H1 (cell line): ENCODE measurements around the gene NFYA. TPM values are rescaled to one million over a fixed set of nuclear protein-coding genes. Genes with fewer than 3 reads are reported as not detected.

Experiments
- CTCF ChIA-PET: fragments of 300-600 bp; sonication (Branson Sonifier 250); formaldehyde crosslinking; loops from one replicate; lab custom pipeline; 2021; ENCODE audit not compliant: partially characterized antibody; lab: Charles Lee
- POLR2A ChIA-PET: fragments of 300-600 bp; sonication (Branson Sonifier 250); formaldehyde crosslinking; loops from one replicate; lab custom pipeline; 2021; ENCODE audit warnings: inconsistent platforms; ENCODE audit not compliant: partially characterized antibody; lab: Charles Lee
- DNase-seq, 2 experiments: peaks; one replicate each; pipeline versions ENCODE4 v3.0.0 to v3.0.0-alpha.2; 2010 to 2022; ENCODE audit warnings: low spot score in 2 of 2, low read depth in 1 of 2, mixed read lengths in 1 of 2
- FAIRE-seq: peaks from 2 replicates; lab custom pipeline; 2011; peaks lifted over from hg19 to GRCh38; lab: Jason Lieb, UNC
- H2AFZ ChIP-seq: 2 replicates; pipeline ENCODE4 v1.8.1; 2012; ENCODE audit warnings: low read length, inconsistent platforms
- H2AK5ac ChIP-seq: 2 replicates; pipeline ENCODE4 v1.6.1; 2013; ENCODE audit warnings: low read depth, low read length
- H2BK120ac ChIP-seq: replicated peaks from 2 replicates; pipeline ENCODE3; 2013; ENCODE audit warnings: low read depth, low read length, inconsistent platforms
- H2BK12ac ChIP-seq: 2 replicates; pipeline ENCODE4 v1.6.1; 2013; ENCODE audit warnings: low read depth, low read length
- H2BK15ac ChIP-seq: 2 replicates; pipeline ENCODE4 v1.6.1; 2013; ENCODE audit warnings: low read length
- H2BK20ac ChIP-seq: 2 replicates; pipeline ENCODE4 v1.6.1; 2013; ENCODE audit warnings: low read length
- H2BK5ac ChIP-seq: 2 replicates; pipeline ENCODE4 v1.6.1; 2013; ENCODE audit warnings: low read depth, low read length
- H3K14ac ChIP-seq: 2 replicates; pipeline ENCODE4 v1.6.1; 2013; ENCODE audit warnings: inconsistent platforms; ENCODE audit not compliant: insufficient read length
- H3K18ac ChIP-seq: 2 replicates; pipeline ENCODE4 v1.6.1; 2013; ENCODE audit warnings: low read length; ENCODE audit errors: extremely low read depth
- H3K23ac ChIP-seq: 2 replicates; pipeline ENCODE4 v1.6.1; 2013; ENCODE audit warnings: inconsistent platforms; ENCODE audit not compliant: insufficient read length
- H3K23me2 ChIP-seq: 2 replicates; pipeline ENCODE4 v1.6.1; 2013; ENCODE audit warnings: low read depth, low read length
- H3K27ac ChIP-seq: 2 replicates; pipeline ENCODE4 v1.6.1; 2011; ENCODE audit warnings: low read depth, low read length, inconsistent platforms
- H3K27me3 ChIP-seq, 4 experiments: replicated peaks in 1 of 4; 1 replicate in 1 of 4; 2 replicates in 3 of 4; pipeline versions ENCODE4 v1.6.1 to v1.8.1; 2011 to 2013; ENCODE audit warnings: low read length in 3 of 4, mild to moderate bottlenecking in 3 of 4, inconsistent platforms in 2 of 4, mixed read lengths in 2 of 4, moderate library complexity in 1 of 4; ENCODE audit not compliant: control insufficient read depth in 3 of 4, insufficient read depth in 3 of 4; ENCODE audit errors: extremely low read depth in 1 of 4
- H3K36me3 ChIP-seq, 4 experiments: 2 replicates each; pipeline versions ENCODE4 v1.6.1 to v1.8.1; 2011 to 2013; ENCODE audit warnings: mild to moderate bottlenecking in 4 of 4, low read length in 3 of 4, moderate library complexity in 2 of 4, control low read depth in 1 of 4, inconsistent platforms in 1 of 4; ENCODE audit not compliant: insufficient read depth in 4 of 4, control insufficient read depth in 2 of 4
- H3K4ac ChIP-seq: replicated peaks from 2 replicates; pipeline ENCODE3; 2013; ENCODE audit warnings: low read length, low read depth, mixed read lengths, inconsistent platforms; ENCODE audit not compliant: insufficient read length
- H3K4me1 ChIP-seq, 4 experiments: replicated peaks in 1 of 4; 1 replicate in 1 of 4; 2 replicates in 3 of 4; pipeline versions ENCODE4 v1.6.1 to v1.8.1; 2011 to 2013; ENCODE audit warnings: low read length in 3 of 4, inconsistent platforms in 2 of 4, mixed read lengths in 1 of 4; ENCODE audit not compliant: insufficient read depth in 4 of 4, control insufficient read depth in 3 of 4
- H3K4me2 ChIP-seq, 2 experiments: 2 replicates each; pipeline versions ENCODE4 v1.6.1 to v1.8.1; 2011 to 2013; ENCODE audit warnings: low read depth in 2 of 2, low read length in 2 of 2, control low read depth in 1 of 2, inconsistent platforms in 1 of 2, mild to moderate bottlenecking in 1 of 2; ENCODE audit not compliant: insufficient read depth in 1 of 2
- H3K4me3 ChIP-seq, 4 experiments: fragments of 200-600, 300-600 bp in 1 of 4; sonication (generic), shearing (Covaris generic), sonication (Bioruptor Twin) in 1 of 4; 2 replicates each; pipeline versions ENCODE4 v1.5.1 to v1.8.1; 2011 to 2016; ENCODE audit warnings: low read length in 4 of 4, low read depth in 3 of 4, control low read depth in 2 of 4, inconsistent platforms in 2 of 4, mild to moderate bottlenecking in 2 of 4, mixed read lengths in 1 of 4, moderate library complexity in 1 of 4; ENCODE audit not compliant: insufficient read depth in 2 of 4; ENCODE audit errors: extremely low read depth in 1 of 4
- H3K56ac ChIP-seq: replicated peaks from 2 replicates; pipeline ENCODE3; 2013; ENCODE audit warnings: low read depth, mild to moderate bottlenecking, mixed read lengths, low read length, inconsistent platforms; ENCODE audit not compliant: insufficient read length
- H3K79me1 ChIP-seq: 2 replicates; pipeline ENCODE4 v1.6.1; 2013; ENCODE audit warnings: low read depth, low read length, control low read depth
- H3K79me2 ChIP-seq, 2 experiments: 2 replicates each; pipeline versions ENCODE4 v1.6.1 to v1.8.1; 2012 to 2013; ENCODE audit warnings: low read length in 2 of 2, mild to moderate bottlenecking in 2 of 2, inconsistent platforms in 1 of 2; ENCODE audit not compliant: insufficient read depth in 2 of 2, control insufficient read depth in 1 of 2
- H3K9ac ChIP-seq, 4 experiments: replicated peaks in 1 of 4; 1 replicate in 1 of 4; 2 replicates in 3 of 4; pipeline versions ENCODE4 v1.6.1 to v1.8.1; 2011 to 2013; ENCODE audit warnings: low read depth in 3 of 4, low read length in 3 of 4, control low read depth in 2 of 4, mild to moderate bottlenecking in 2 of 4, moderate library complexity in 2 of 4, inconsistent platforms in 1 of 4; ENCODE audit errors: extremely low read depth in 1 of 4
- H3K9me3 ChIP-seq, 2 experiments: 2 replicates each; pipeline versions ENCODE4 v1.6.1 to v1.8.1; 2012 to 2013; ENCODE audit warnings: mild to moderate bottlenecking in 2 of 2, moderate library complexity in 2 of 2, control low read depth in 1 of 2, inconsistent platforms in 1 of 2, low read depth in 1 of 2, low read length in 1 of 2, mixed read lengths in 1 of 2; ENCODE audit not compliant: insufficient read depth in 2 of 2
- H4K20me1 ChIP-seq, 2 experiments: replicated peaks in 1 of 2; 2 replicates each; pipeline versions ENCODE3 to v1.8.1; 2011 to 2013; ENCODE audit warnings: inconsistent platforms in 2 of 2, low read length in 2 of 2, mild to moderate bottlenecking in 1 of 2; ENCODE audit not compliant: insufficient read depth in 2 of 2, control insufficient read depth in 1 of 2
- H4K5ac ChIP-seq: 2 replicates; pipeline ENCODE4 v1.6.1; 2013; ENCODE audit warnings: low read length, low read depth, mixed read lengths, inconsistent platforms; ENCODE audit not compliant: insufficient read length
- H4K8ac ChIP-seq: 2 replicates; pipeline ENCODE4 v1.8.0; 2013; ENCODE audit warnings: mild to moderate bottlenecking, moderate library complexity, low read length, inconsistent platforms; ENCODE audit not compliant: insufficient read depth; ENCODE audit errors: extremely low read depth
- H4K91ac ChIP-seq: replicated peaks from 2 replicates; pipeline ENCODE3; 2013; ENCODE audit warnings: low read length, mixed read lengths, inconsistent platforms; ENCODE audit not compliant: insufficient read length
- EZH2 ChIP-seq: fragments of 200-600 bp; sonication (generic); IDR thresholded peaks from 2 replicates; pipeline ENCODE4 v1.7.1; 2012; ENCODE audit warnings: low read depth, mild to moderate bottlenecking, moderate library complexity, low read length, inconsistent platforms; ENCODE audit not compliant: severe bottlenecking
- JUND ChIP-seq: IDR thresholded peaks from 2 replicates; pipeline ENCODE4 v1.6.1; 2011; ENCODE audit warnings: mild to moderate bottlenecking, improper control_type of control experiment, low read length
- WGBS, 2 experiments: shearing (Covaris generic) in 1 of 2; methylation state at CpG; one replicate each; pipeline versions ENCODE4 v1.1.6 to v1.1.7; 2013 to 2015; ENCODE audit warnings: low lambda C conversion rate in 2 of 2, mixed read lengths in 2 of 2, inconsistent platforms in 1 of 2, low coverage in 1 of 2, missing lambda C conversion rate in 1 of 2; ENCODE audit not compliant: insufficient replicate concordance in 2 of 2, insufficient coverage in 1 of 2, insufficient read length in 1 of 2; ENCODE audit errors: extremely low coverage in 1 of 2, missing lambda C conversion rate in 1 of 2; 5-methylcytosine and 5-hydroxymethylcytosine counted together
- polyA plus RNA-seq, 7 experiments: library from polyadenylated mRNA; depleted of rRNA in 3 of 7; stranded (reverse) in 5 of 7; unstranded in 2 of 7; fragments of >200 nt in 5 of 7; fragments of 200-250 nt in 2 of 7; gene quantifications; 1 replicate in 5 of 7; 2 replicates in 1 of 7; 4 replicates in 1 of 7; pipeline versions ENCODE4 v1.2.1 to v1.2.3, GENCODE V29; 2011 to 2013; ENCODE audit warnings: missing spikeins in 2 of 7, mixed read lengths in 2 of 7
- total RNA-seq: library from RNA; stranded (reverse); fragmentation: NEBNext Ultra II Directional; extraction: Animal tissue kit (Norgen Biotek cat#: 25700); gene quantifications from 2 replicates; pipeline ENCODE4 v1.2.1, GENCODE V29; 2021

NFYA gene
- total and polyA plus RNA-seq, 2 of the 8 experiments (the other 6 are each of a cell fraction or from before 2014, with no cell fraction given), result 19.8 to 33.7 TPM

DNA sequence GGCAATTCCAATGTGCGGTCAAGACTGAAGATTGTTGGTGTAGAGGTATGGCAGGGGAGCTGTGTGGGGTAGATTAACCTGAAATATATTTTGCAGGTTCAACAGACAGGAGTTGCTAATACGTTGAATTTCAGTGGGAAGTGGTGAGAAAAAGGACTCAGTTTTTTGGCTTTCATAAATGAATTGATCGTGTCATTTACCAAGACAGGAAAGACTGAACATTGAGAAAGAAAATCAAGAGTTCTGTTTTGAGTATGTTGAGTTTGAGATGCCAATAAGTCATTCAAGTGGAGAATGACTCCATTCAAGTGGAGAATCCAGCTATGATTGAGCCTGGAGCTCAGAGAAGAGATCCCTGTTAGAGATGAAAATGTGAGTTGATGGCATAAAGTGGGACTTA is 31.1 kb downstream of the NFYA start:
- H4K8ac ChIP-seq, result no peak overlapping the region
- no peak overlapping the region for H3K9ac ChIP-seq
- peaks cover 0 to 14% (median 3%) of the 10 kb centered on the region in 4 experiments; a peak in 4 of 8 replicates for H3K36me3 ChIP-seq
- H3K4ac ChIP-seq, result no peak overlapping the region
- no peak overlapping the region for H3K56ac ChIP-seq
- no peak overlapping the region for H3K4me2 ChIP-seq
- no peaks in the 10 kb centered on the region for H3K79me2 ChIP-seq
- H3K27ac ChIP-seq, result no peak overlapping the region
- DNase-seq (no peak), FAIRE-seq (no peak)
- TF ChIP-seq EZH2 (no peak), JUND (no peak)
- H3K23me2 ChIP-seq, result peaks cover 2% of the 10 kb centered on the region; the same call in 1 of the 2 replicates
- H4K20me1 ChIP-seq, result no peaks in the 10 kb centered on the region
- no peak overlapping the region for H2BK5ac ChIP-seq
- no peak overlapping the region for H3K18ac ChIP-seq
- no peak overlapping the region for H2BK12ac ChIP-seq
- H4K91ac ChIP-seq, result no peak overlapping the region
- H2BK120ac ChIP-seq, result no peak overlapping the region
- H2BK20ac ChIP-seq, result no peak overlapping the region
- 86% methylated on average over 3 of the region's 3 CpGs; no CpG with 5 or more reads in 1 of the 2 experiments for WGBS, 2 experiments
- no peak overlapping the region for H2AK5ac ChIP-seq
- peaks cover 0 to 6% (median 3%) of the 10 kb centered on the region in 4 experiments; a peak in 2 of 7 replicates for H3K27me3 ChIP-seq
- H3K14ac ChIP-seq, result no peak overlapping the region
- H2BK15ac ChIP-seq, result no peak overlapping the region
- no peak overlapping the region for H4K5ac ChIP-seq
- POLR2A ChIA-PET, result no interaction called here
- no peak overlapping the region for H3K4me3 ChIP-seq
- CTCF ChIA-PET, result interaction anchor here (0.8 to 5.5 kb wide), 8 partner anchors 10 to 200 kb away, joined by 3 to 66 read pairs (median 6); partner anchors contain the start of gene TREML4
- no peak overlapping the region for H3K23ac ChIP-seq
- H3K9me3 ChIP-seq, result no peaks in the 10 kb centered on the region
- H3K4me1 ChIP-seq, result peaks cover 0 to 2% (median 0%) of the 10 kb centered on the region in 4 experiments; a peak in 1 of 7 replicates
- no peak overlapping the region for H2AFZ ChIP-seq
- H3K79me1 ChIP-seq, result no peaks in the 10 kb centered on the region
